Vagina (tissue), 2 donors: ENCODE data around the gene RUBCN. TPM values are rescaled to one million over a fixed set of nuclear protein-coding genes. Genes with fewer than 3 reads are reported as not detected.
"Not testable (repeated sequence)": the region's sequence is repeated elsewhere in the genome, so short reads cannot be mapped to it uniquely, and the experiment has no call there.

Experiments used
- DNase-seq, 2 donors: peaks; one replicate each; pipeline ENCODE4 v3.0.0-alpha.2; 2017; ENCODE audit errors: extremely low spot score in 2 of 2
- H3K27ac ChIP-seq: fragments of 200-600 bp; sonication (generic); one replicate; pipeline ENCODE4 v1.5.1; 2019
- H3K27me3 ChIP-seq: fragments of 200-600 bp; sonication (generic); one replicate; pipeline ENCODE4 v1.5.1; 2019
- H3K36me3 ChIP-seq, 2 donors: fragments of 200-600 bp; sonication (generic); one replicate each; pipeline ENCODE4 v1.5.1; 2017 to 2019
- H3K4me1 ChIP-seq: fragments of 200-600 bp; sonication (generic); one replicate; pipeline ENCODE4 v1.5.1; 2019
- H3K4me3 ChIP-seq, 2 donors: fragments of 200-600 bp; sonication (generic); 1 replicate in 1 of 2; 2 replicates in 1 of 2; pipeline ENCODE4 v1.5.1; 2016 to 2019
- H3K9me3 ChIP-seq: fragments of 200-600 bp; sonication (generic); one replicate; pipeline ENCODE4 v1.5.1; 2019
- POLR2A ChIP-seq, 2 donors: fragments of 450-650 bp; IDR thresholded peaks; one replicate each; pipeline ENCODE4 v1.6.1; 2017; ENCODE audit warnings: antibody characterized with exemption in 2 of 2, mild to moderate bottlenecking in 2 of 2, moderate library complexity in 2 of 2
- POLR2AphosphoS5 ChIP-seq, 2 donors: sonication (generic); formaldehyde crosslinking; IDR thresholded peaks; one replicate each; pipeline ENCODE4 v1.9.0; 2017; ENCODE audit warnings: antibody characterized with exemption in 2 of 2, mild to moderate bottlenecking in 2 of 2, low read depth in 1 of 2; ENCODE audit not compliant: insufficient read depth in 1 of 2
- intact Hi-C: fragments of 100-400 bp; cut with DNase I; formaldehyde crosslinking; loops from one replicate; pipeline ENCODE4 v1.15.1; 2023
- total RNA-seq: library from RNA; depleted of rRNA; stranded (reverse); fragments of >200 nt; gene quantifications from one replicate; pipeline ENCODE4 v1.2.3, GENCODE V29; 2016
- TF ChIP-seq, protein P1 (sequence below), 3 experiments: fragments of 450-650 bp in 2 of 3; fragments of 200-600 bp in 1 of 3; sonication (generic) in 1 of 3; IDR thresholded peaks; one replicate each; pipeline ENCODE4 v1.5.1; 2017 to 2019; ENCODE audit warnings: antibody characterized with exemption in 3 of 3, mild to moderate bottlenecking in 2 of 3, moderate library complexity in 2 of 3

The RUBCN gene
- total RNA-seq, 1 donor from 2014 or later: 48.6 TPM

DNA sequence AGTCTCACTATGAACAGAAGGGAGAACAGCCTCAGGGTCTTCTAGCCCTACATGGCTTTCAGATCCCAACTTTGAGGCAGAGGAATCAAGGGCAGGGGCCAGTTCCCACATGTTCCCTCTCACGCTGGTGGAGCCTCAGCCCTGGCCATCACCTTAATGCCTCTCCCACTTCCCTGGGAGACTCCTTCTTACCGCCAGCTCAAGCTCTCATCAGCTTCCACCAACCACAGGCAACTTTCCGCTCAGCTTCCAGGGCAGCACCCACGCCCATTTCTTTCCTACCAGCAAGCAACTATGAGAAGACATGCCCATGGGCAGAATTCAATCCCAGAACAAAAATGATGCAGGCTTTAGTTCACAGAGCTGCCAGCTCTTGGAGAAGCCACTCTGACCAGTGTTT is 63.5 kb downstream of the RUBCN start:
- no peak for TF ChIP-seq POLR2AphosphoS5 (IDR thresholded peaks at IDR 0.05; ENCODE audit: insufficient read depth in 1 of 2, low read depth in 1 of 2)
- TF ChIP-seq POLR2A (IDR thresholded peaks at IDR 0.05): no peak
- TF ChIP-seq, protein P1, sequence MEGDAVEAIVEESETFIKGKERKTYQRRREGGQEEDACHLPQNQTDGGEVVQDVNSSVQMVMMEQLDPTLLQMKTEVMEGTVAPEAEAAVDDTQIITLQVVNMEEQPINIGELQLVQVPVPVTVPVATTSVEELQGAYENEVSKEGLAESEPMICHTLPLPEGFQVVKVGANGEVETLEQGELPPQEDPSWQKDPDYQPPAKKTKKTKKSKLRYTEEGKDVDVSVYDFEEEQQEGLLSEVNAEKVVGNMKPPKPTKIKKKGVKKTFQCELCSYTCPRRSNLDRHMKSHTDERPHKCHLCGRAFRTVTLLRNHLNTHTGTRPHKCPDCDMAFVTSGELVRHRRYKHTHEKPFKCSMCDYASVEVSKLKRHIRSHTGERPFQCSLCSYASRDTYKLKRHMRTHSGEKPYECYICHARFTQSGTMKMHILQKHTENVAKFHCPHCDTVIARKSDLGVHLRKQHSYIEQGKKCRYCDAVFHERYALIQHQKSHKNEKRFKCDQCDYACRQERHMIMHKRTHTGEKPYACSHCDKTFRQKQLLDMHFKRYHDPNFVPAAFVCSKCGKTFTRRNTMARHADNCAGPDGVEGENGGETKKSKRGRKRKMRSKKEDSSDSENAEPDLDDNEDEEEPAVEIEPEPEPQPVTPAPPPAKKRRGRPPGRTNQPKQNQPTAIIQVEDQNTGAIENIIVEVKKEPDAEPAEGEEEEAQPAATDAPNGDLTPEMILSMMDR (IDR thresholded peaks at IDR 0.05): no peak
- DNase-seq: no peak
- Histone ChIP-seq H3K27me3 (no peaks in the 10 kb centered on the region), H3K4me1 (no peaks in the 10 kb centered on the region), H3K4me3 (no peak overlapping the region), H3K9me3 (no peaks in the 10 kb centered on the region), H3K36me3 (peaks cover 0 to 41% of the 10 kb centered on the region in 2 donors), H3K27ac (no peak overlapping the region)
- intact Hi-C loops: no loop called here

DNA sequence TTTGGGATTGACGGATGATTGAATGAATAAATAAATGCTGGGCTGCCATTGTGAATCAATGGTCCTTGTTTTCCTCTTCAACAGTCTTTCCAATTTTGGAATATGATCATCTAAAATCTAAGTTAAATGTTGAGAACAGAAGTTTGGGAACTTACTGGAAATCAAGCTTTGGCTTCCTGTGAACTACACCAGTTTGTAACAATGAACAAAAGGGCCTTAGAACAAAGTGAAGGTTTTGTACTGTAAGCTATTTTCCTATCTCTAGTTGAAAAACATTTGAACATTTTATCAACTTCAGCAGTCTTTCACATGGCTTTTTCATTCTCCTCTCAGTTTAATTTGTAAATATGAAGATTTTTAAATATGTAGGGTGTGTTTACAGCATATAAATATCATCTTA is 66.3 kb downstream of the RUBCN start:
- TF ChIP-seq POLR2A (IDR thresholded peaks at IDR 0.05) (no peak), POLR2AphosphoS5 (IDR thresholded peaks at IDR 0.05; ENCODE audit: insufficient read depth in 1 of 2, low read depth in 1 of 2) (no peak)
- TF ChIP-seq, protein P1 (IDR thresholded peaks at IDR 0.05): no peak
- DNase-seq: no peak
- intact Hi-C loops: no loop called here
- H3K27me3 ChIP-seq: no peaks in the 10 kb centered on the region
- no peaks in the 10 kb centered on the region for H3K9me3 ChIP-seq
- H3K4me3 ChIP-seq: no peak overlapping the region
- H3K4me1 ChIP-seq: no peaks in the 10 kb centered on the region
- no peak overlapping the region for H3K27ac ChIP-seq
- H3K36me3 ChIP-seq: peaks cover 0 to 25% of the 10 kb centered on the region in 2 donors

DNA sequence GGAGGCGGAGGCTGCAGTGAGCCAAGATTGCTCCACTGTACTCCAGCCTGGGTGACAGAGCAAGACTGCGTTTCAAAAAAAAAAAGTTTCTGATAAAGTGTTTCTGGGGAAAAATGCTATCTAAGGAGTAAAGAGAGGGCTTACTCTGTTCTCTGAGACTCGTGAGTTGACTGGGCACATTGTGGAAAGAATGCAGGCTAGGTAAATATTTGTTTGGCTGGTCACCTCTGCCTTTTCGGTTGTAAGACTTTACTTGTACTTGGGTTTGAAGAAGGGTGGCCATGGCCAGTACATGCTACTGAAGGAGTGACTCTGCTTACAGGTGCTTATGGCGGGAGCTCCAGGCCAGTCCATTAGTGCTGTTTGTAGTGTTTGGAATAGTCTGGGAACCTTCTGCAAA is 68.7 kb downstream of the RUBCN start:
- intact Hi-C loops: no loop called here
- H3K27me3 ChIP-seq: no peaks in the 10 kb centered on the region
- H3K4me3 ChIP-seq: no peak overlapping the region
- peaks cover 5% of the 10 kb centered on the region for H3K4me1 ChIP-seq
- DNase-seq: no peak
- H3K27ac ChIP-seq: no peak overlapping the region
- H3K36me3 ChIP-seq: peaks cover 0 to 9% of the 10 kb centered on the region in 2 donors
- no peaks in the 10 kb centered on the region for H3K9me3 ChIP-seq
- TF ChIP-seq POLR2A (IDR thresholded peaks at IDR 0.05) (no peak), POLR2AphosphoS5 (IDR thresholded peaks at IDR 0.05; ENCODE audit: insufficient read depth in 1 of 2, low read depth in 1 of 2) (no peak)
- TF ChIP-seq, protein P1 (IDR thresholded peaks at IDR 0.05): no peak

DNA sequence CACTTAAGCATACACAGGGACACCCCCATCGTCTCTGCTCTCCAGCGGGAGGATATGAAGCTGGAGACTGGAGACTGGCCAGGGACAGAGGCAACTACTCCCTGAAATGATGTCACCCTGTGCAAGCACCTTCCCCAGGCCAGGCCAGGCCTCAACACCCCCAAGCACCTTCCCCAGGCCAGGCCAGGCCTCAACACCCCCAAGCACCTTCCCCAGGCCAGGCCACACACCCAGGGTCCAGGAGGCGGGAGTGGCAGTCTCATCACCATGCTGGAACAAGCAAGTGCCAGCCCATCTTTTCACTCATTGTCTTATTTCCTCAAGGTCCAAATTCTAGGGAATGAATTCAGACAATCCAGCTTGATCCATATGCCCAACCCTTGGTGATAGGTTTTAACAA is 69.4 kb downstream of the RUBCN start:
- DNase-seq, H3K36me3 ChIP-seq, H3K27ac ChIP-seq, intact Hi-C loops, H3K4me3 ChIP-seq, H3K4me1 ChIP-seq, H3K9me3 ChIP-seq, H3K27me3 ChIP-seq: not testable (repeated sequence)

DNA sequence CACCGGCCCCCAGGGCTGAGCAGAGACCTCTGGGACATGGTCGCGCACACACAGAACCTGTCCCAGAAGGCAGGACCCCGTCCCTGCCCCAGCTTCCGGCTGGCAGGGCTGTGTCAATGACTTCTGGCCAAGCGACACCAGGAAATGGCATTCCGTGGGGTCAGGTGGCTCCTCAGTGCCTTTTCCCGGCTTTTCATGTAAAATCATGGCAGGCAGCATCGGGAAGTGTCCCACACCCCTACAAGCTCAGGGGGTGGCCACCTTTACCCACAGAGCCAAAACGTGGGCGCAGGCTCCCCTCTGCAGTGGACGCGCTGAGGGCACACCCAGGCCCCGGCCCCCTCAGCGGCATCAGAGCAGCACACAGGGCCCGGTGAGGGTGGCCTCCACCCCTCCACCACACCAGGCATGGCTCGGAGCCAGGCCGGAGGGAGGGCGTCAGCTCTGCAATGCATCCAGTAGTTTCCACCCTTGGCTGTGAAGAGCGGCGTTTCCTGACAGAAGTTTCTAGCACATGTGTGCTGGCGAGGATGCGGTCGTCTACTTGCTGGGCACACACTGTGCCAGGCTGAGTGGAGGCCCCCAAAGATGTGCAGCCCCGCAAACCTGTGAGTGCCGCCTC is 70.4 kb downstream of the RUBCN start:
- intact Hi-C loops, H3K36me3 ChIP-seq, H3K27me3 ChIP-seq, DNase-seq, H3K4me3 ChIP-seq, H3K4me1 ChIP-seq, H3K9me3 ChIP-seq, H3K27ac ChIP-seq: not testable (repeated sequence)

DNA sequence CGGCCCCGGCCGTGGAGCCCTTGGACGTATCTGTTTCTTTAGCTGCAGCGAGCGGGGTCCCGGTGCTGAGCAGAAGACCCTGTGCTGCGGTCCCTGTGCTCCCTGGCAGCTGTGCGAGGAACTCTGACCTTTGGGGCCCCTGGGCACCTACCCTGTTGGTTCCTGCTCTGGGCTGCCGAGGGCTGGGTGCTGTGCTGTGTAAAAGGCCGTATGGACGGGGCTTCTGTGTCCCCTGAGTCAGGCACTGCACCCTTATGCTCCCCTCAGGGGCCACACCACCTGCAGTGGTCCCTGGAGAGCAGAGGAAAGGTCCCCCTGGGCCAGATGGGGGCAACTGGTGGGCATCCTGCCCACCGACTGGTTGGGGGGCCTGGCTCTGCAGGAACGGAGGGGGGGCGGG is 71.2 kb downstream of the RUBCN start:
- H3K27me3 ChIP-seq, H3K27ac ChIP-seq, H3K36me3 ChIP-seq, H3K9me3 ChIP-seq, intact Hi-C loops, DNase-seq, H3K4me1 ChIP-seq, H3K4me3 ChIP-seq: not testable (repeated sequence)

DNA sequence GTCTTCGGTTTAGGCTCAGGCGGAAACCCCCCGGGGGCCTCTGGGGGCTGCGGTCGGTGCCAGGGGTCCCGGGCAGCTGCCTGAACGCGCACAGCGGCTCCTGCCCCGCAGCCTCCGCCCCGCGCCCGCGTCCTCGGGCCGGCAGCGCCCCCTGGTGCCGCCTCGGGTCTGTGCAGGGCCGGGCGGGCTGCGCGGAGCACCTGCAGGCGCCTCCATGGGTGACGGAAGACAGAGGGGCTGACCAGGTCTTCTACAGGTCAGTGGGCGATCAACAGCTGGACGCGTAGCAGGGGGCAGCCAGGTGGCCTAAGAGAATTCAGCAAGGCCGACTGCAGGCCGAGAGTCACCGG is 71.6 kb downstream of the RUBCN start:
- DNase-seq, H3K27me3 ChIP-seq, intact Hi-C loops, H3K4me1 ChIP-seq, H3K36me3 ChIP-seq, H3K27ac ChIP-seq, H3K9me3 ChIP-seq: not testable (repeated sequence)
- H3K4me3 ChIP-seq: peak overlapping the region; percentile 31 to 36

DNA sequence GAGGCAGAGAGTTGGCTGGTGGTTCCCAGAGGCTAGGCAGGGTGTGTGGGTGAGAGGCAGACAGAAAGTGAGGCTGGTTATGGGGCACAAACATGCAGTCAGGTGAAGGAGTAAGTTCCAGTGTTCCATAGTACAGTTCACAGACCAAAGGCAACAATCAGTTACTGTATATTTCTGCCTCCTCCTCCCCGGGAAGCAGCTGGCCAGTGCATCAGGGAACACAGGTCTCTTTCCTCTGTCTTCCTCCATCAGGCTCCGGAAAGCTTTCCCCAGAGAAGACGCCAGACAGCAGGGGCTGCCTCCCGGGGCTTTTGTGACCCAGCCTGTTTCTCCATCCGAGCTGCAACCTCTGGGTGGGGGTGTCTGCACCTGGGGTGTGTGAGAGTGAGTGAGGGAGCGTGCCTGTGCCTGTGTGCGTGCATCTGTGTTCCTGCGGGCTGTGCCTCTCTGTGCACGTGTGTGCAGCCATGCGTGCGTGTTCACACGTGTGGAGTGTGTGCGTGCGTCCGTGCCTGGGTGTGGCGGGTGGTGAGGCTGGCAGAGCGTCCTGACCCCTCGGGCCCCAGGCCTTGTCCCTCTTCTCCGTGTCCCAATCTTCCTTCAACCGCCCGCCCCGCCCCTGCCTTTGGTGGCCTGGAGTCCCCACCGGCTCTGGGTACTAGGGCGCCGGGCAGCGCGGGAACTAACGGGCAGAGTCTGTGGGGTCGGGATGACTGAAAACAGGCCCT is 72.1 kb downstream of the RUBCN start:
- H3K27ac ChIP-seq, H3K27me3 ChIP-seq, DNase-seq, intact Hi-C loops, H3K4me1 ChIP-seq, H3K9me3 ChIP-seq, H3K36me3 ChIP-seq: not testable (repeated sequence)
- peak overlapping the region; percentile 31 to 36 for H3K4me3 ChIP-seq

DNA sequence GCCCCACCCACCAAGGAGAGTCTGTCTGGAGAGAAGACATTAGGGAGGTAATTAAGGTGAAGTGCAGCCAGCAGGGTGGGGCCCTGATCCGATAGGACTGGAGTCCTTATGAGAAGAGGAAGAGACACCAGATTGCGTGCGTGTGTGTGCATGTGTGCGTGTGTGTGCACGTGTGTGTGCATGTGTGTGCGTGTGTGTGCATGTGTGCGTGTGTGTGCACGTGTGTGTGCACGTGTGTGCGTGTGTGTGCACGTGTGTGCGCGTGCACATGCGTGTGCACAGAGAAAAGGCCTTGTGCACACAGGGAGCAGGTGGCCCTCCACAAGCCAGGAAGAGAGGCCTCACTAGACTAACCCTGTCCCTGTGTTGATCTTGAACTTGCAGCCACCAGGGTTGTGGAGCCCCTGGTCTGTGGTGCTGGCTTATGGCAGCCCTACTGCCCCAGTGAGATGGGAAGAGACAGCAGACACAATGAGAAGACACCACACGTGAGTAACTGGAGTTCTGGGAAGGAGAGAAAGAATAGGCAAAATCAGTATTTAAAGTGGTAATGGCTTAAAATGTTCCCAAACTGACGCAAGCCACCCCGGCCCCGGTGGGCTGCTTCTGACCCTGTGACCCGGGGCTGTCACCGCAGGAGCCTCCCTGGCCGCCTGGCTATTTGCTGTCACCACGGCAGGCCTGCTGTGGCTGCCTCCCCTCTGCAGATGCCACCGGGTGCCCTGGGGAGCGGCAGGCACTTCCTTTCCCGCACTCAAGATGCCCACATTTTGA is 73.2 kb downstream of the RUBCN start:
- H3K27me3 ChIP-seq, H3K4me1 ChIP-seq, H3K36me3 ChIP-seq, intact Hi-C loops, DNase-seq, H3K9me3 ChIP-seq, H3K27ac ChIP-seq, H3K4me3 ChIP-seq: not testable (repeated sequence)
